HCT116 (cell line): Measurements from ENCODE around the gene OBSL1. TPM values are rescaled to one million over a fixed set of nuclear protein-coding genes. Genes with fewer than 3 reads are reported as not detected.

ENCODE experiments used
- ATAC-seq: fragments of 200-7000 bp; cut with Tn5 transposase; 2 replicates; pipeline ENCODE4 v1.9.1; 2020; ENCODE audit warnings: mild to moderate bottlenecking, moderate library complexity
- BruUV-seq: library from RNA; stranded (reverse); fragments of 400-500 nt; replicated peaks from 2 replicates; lab custom pipeline; 2021; lab: Mats Ljungman, UMichigan
- CTCF ChIA-PET: fragments of 300-600 bp; sonication (Branson Sonifier 250); formaldehyde crosslinking; loops from one replicate; lab custom pipeline; 2021; ENCODE audit warnings: antibody characterized with exemption; lab: Charles Lee
- POLR2A ChIA-PET: fragments of 300-600, 350-600 bp; sonication (Branson Sonifier 250); formaldehyde crosslinking; loops from one replicate; lab custom pipeline; 2021; ENCODE audit warnings: antibody characterized with exemption; lab: Charles Lee
- RAD21 ChIA-PET, 2 experiments: fragments of 300-600 bp; sonication (Branson Sonifier 250); formaldehyde crosslinking; loops; one replicate each; lab custom pipeline; 2023; ENCODE audit warnings: low total read pairs in 2 of 2; ENCODE audit not compliant: uncharacterized antibody in 2 of 2, unreplicated experiment in 2 of 2, low non-redundant PET in 1 of 2; lab: Charles Lee
- DNase-seq: peaks from one replicate; pipeline ENCODE4 v3.0.0-alpha.2; 2010; ENCODE audit warnings: low read depth, low spot score
- H2AFZ ChIP-seq: fragments of 200-600 bp; shearing (Covaris generic), sonication (generic); 2 replicates; pipeline ENCODE4 v1.6.1; 2017; ENCODE audit warnings: low read depth, mixed run types, mixed read lengths, antibody characterized with exemption, low read length; ENCODE audit not compliant: poor library complexity, severe bottlenecking
- H3K27ac ChIP-seq: 2 replicates; pipeline ENCODE4 v1.5.1; 2012; ENCODE audit warnings: low read depth, low read length
- H3K27me3 ChIP-seq: fragments of 200-600 bp; sonication (generic); 2 replicates; pipeline ENCODE4 v1.6.1; 2016; ENCODE audit warnings: mixed run types, low read length, mixed read lengths; ENCODE audit not compliant: insufficient read depth
- H3K36me3 ChIP-seq, 2 experiments: fragments of 200-500 bp in 1 of 2; fragments of 200-600 bp in 1 of 2; sonication (Bioruptor generic) in 1 of 2; sonication (generic) in 1 of 2; 2 replicates each; pipeline versions ENCODE4 v1.5.1 to v1.6.1; 2014 to 2016; ENCODE audit warnings: low read length in 2 of 2, inconsistent platforms in 1 of 2, mixed read lengths in 1 of 2, mixed run types in 1 of 2; ENCODE audit not compliant: insufficient read depth in 2 of 2, control insufficient read depth in 1 of 2
- H3K4me1 ChIP-seq, 2 experiments: fragments of 200-600 bp in 1 of 2; sonication (generic) in 1 of 2; 2 replicates each; pipeline versions ENCODE4 v1.5.1 to v1.6.1; 2012 to 2017; ENCODE audit warnings: low read length in 2 of 2, inconsistent platforms in 1 of 2, mild to moderate bottlenecking in 1 of 2, mixed read lengths in 1 of 2, mixed run types in 1 of 2, moderate library complexity in 1 of 2; ENCODE audit not compliant: insufficient read depth in 2 of 2, control insufficient read depth in 1 of 2
- H3K4me2 ChIP-seq: fragments of 200-600 bp; sonication (generic); 2 replicates; pipeline ENCODE4 v1.6.1; 2017; ENCODE audit warnings: mixed run types, low read length, mixed read lengths
- H3K4me3 ChIP-seq, 2 experiments: fragments of 200-600 bp in 1 of 2; sonication (generic) in 1 of 2; replicated peaks in 1 of 2; 2 replicates each; pipeline ENCODE4 v1.5.1; 2011 to 2016; ENCODE audit warnings: low read length in 2 of 2, control low read depth in 1 of 2, low read depth in 1 of 2, mild to moderate bottlenecking in 1 of 2, mixed read lengths in 1 of 2, mixed run types in 1 of 2
- H3K79me2 ChIP-seq: fragments of 200-600 bp; sonication (generic); 2 replicates; pipeline ENCODE4 v1.6.1; 2017; ENCODE audit warnings: mild to moderate bottlenecking, mixed run types, low read length, moderate library complexity, mixed read lengths; ENCODE audit not compliant: insufficient read depth
- H3K9ac ChIP-seq: fragments of 200-600 bp; sonication (generic); 2 replicates; pipeline ENCODE4 v1.6.1; 2016; ENCODE audit warnings: low read length, mixed read lengths
- H3K9me2 ChIP-seq: fragments of 200-600 bp; sonication (generic), shearing (Covaris generic); 2 replicates; pipeline ENCODE4 v1.6.1; 2017; ENCODE audit warnings: mixed run types, mild to moderate bottlenecking, moderate library complexity; ENCODE audit not compliant: insufficient read depth
- H3K9me3 ChIP-seq, 2 experiments: fragments of 200-500 bp in 1 of 2; fragments of 200-600 bp in 1 of 2; sonication (Bioruptor generic) in 1 of 2; sonication (generic) in 1 of 2; 2 replicates each; pipeline ENCODE4 v1.6.1; 2014 to 2017; ENCODE audit warnings: low read length in 2 of 2, mixed read lengths in 2 of 2, inconsistent platforms in 1 of 2, low read depth in 1 of 2, mild to moderate bottlenecking in 1 of 2, mixed run types in 1 of 2, moderate library complexity in 1 of 2; ENCODE audit not compliant: control insufficient read depth in 1 of 2, insufficient read depth in 1 of 2
- H4K20me1 ChIP-seq: fragments of 200-600 bp; sonication (generic), shearing (Covaris generic); 2 replicates; pipeline ENCODE4 v1.6.1; 2017; ENCODE audit warnings: mixed run types, mild to moderate bottlenecking, moderate library complexity; ENCODE audit not compliant: insufficient read depth
- ATF3 ChIP-seq: IDR thresholded peaks from 2 replicates; pipeline ENCODE4 v1.6.1; 2012
- ELF1 ChIP-seq: IDR thresholded peaks from 2 replicates; pipeline ENCODE4 v1.6.1; 2012; ENCODE audit warnings: low read depth, borderline replicate concordance
- SIN3A ChIP-seq: IDR thresholded peaks from 2 replicates; pipeline ENCODE4 v1.6.1; 2012; ENCODE audit warnings: low read depth
- SP1 ChIP-seq: IDR thresholded peaks from 2 replicates; pipeline ENCODE4 v1.6.1; 2012; ENCODE audit warnings: low read depth
- SRF ChIP-seq: IDR thresholded peaks from 2 replicates; pipeline ENCODE4 v1.6.1; 2012; ENCODE audit warnings: low read depth
- TCF7L2 ChIP-seq: IDR thresholded peaks from 2 replicates; pipeline ENCODE4 v1.7.0; 2011; ENCODE audit warnings: borderline replicate concordance, inconsistent platforms; ENCODE audit not compliant: insufficient read depth, insufficient read length; ENCODE audit errors: extremely low read depth
- ZBTB33 ChIP-seq: IDR thresholded peaks from 2 replicates; pipeline ENCODE4 v1.6.1; 2011; ENCODE audit warnings: mild to moderate bottlenecking, low read length, moderate library complexity; ENCODE audit not compliant: insufficient replicate concordance; ENCODE audit errors: extremely low read depth
- ZFX ChIP-seq: fragments of 450-650 bp; IDR thresholded peaks from 2 replicates; pipeline ENCODE4 v1.6.1; 2017
- intact Hi-C: fragments of 100-400 bp; cut with micrococcal nuclease; formaldehyde crosslinking; loops from 2 replicates; pipeline ENCODE4 v1.10.0; 2022
- total RNA-seq: library from RNA; stranded (reverse); gene quantifications from one replicate; pipeline ENCODE4 v1.2.1, GENCODE V29; 2021; ENCODE audit not compliant: unreplicated experiment
- TF ChIP-seq, protein P1 (sequence below): IDR thresholded peaks from 2 replicates; pipeline ENCODE4 v1.6.1; 2012

Gene OBSL1
- total RNA-seq, 1 experiment from 2014 or later: 45.2 TPM

- Histone ChIP-seq H3K4me2 (no peak overlapping the region), H3K9ac (no peak overlapping the region), H3K79me2 (no peaks in the 10 kb centered on the region), H3K9me3 (no peaks in the 10 kb centered on the region), H3K4me1 (peaks cover 0 to 19% of the 10 kb centered on the region in 2 experiments; a peak in 2 of 4 replicates), H3K27me3 (no peaks in the 10 kb centered on the region), H3K4me3 (no peak overlapping the region), H3K27ac (no peak overlapping the region), H3K36me3 (no peaks in the 10 kb centered on the region), H3K9me2 (no peaks in the 10 kb centered on the region), H4K20me1 (no peaks in the 10 kb centered on the region), H2AFZ (no peak overlapping the region)
- DNase-seq (no peak), ATAC-seq (no peak)
- ChIA-PET CTCF (interaction anchor here (1.2 to 1.8 kb wide), 3 partner anchors 13 to 18 kb away, joined by 5 to 7 read pairs (median 5); partner anchors contain the start of gene GMPPA), RAD21 (no interaction called here), POLR2A (interaction anchor here (0.7 kb wide), 1 partner anchor 13 kb away, joined by 3 read pairs; the partner anchor contains the start of gene GMPPA)
- intact Hi-C loops: no loop called here
- no TSS peak for BruUV-seq
- TF ChIP-seq ZBTB33: no peak
- no peak for TF ChIP-seq TCF7L2
- TF ChIP-seq, protein P1, sequence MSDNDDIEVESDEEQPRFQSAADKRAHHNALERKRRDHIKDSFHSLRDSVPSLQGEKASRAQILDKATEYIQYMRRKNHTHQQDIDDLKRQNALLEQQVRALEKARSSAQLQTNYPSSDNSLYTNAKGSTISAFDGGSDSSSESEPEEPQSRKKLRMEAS: no peak
- no peak for TF ChIP-seq ELF1
- TF ChIP-seq ATF3: no peak
- no peak for TF ChIP-seq ZFX
- TF ChIP-seq SIN3A: no peak
- TF ChIP-seq SP1: no peak
- no peak for TF ChIP-seq SRF
Measured at GRCh38 chr2:219511547-219512325, 59.6 kb downstream of the OBSL1 start.
